ENCODE data around the gene TRIM41. TPM values are rescaled to one million over a fixed set of nuclear protein-coding genes. Genes with fewer than 3 reads are reported as not detected.
"Not testable (repeated sequence)": the region's sequence is repeated elsewhere in the genome, so short reads cannot be mapped to it uniquely, and the experiment has no call there.

The TRIM41 gene
- total and polyA plus RNA-seq, 4 donors, result 10.7 to 39.7 (median 30.8) TPM

- peak in 1 of 6 donors; percentile 18 for DNase-seq (ENCODE audit: low read depth in 4 of 6, low spot score in 6 of 6)
- WGBS (ENCODE audit: insufficient coverage), result 4% methylated on average over 26 of the region's 26 CpGs
- H3K4me1 ChIP-seq (ENCODE audit: control insufficient read depth, insufficient read depth, low read length), result peaks cover 34% of the 10 kb centered on the region
Measured at GRCh38 chr5:181259974-181260719, 37.1 kb downstream of the TRIM41 start.

DNA sequence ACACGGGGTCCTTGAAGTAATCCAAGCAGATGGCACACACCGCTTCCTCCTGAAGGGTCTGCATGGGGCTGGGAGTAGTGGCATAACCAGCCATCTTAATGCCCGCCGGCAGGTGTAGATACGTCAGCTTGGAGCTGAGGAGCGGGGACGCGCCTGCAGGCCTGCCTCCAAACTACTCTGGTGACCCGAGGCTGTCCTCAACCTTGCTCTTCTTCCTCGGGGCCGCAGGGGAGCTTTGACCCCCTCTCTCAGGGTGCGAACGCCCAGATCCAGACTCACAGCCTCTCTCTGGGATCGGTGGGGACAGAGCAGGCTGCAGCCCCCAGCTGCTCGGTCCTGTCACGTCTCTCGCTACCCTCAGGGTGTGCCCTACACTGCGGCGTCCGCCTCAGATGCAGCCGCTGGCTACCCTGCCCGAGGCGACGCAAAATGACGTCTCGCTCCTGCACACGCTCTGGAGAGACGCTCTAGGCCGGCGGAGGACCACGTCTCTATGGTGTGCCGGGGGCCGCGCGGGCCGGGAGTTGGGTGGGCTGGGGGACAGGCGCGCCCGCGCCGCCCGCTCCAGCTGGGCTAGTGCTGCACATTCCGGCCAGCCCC, 37.7 kb downstream of the TRIM41 start, which contains the start of gene TRIM52:
TSS of gene TRIM52 (minus strand) at position 424 of the 600 bp plus-strand sequence. CDS start at position 94, 330 bp downstream.
- Histone ChIP-seq H3K4me1 (ENCODE audit: control insufficient read depth, insufficient read depth, low read length) (peaks cover 37% of the 10 kb centered on the region), H3K36me3 (ENCODE audit: control insufficient read depth, insufficient read depth, low read length) (peaks cover 28% of the 10 kb centered on the region), H3K27me3 (ENCODE audit: control insufficient read depth, insufficient read depth, low read length) (no peaks in the 10 kb centered on the region), H3K27ac (ENCODE audit: low read depth, low read length) (peak within 1 kb of the TSS; percentile 97), H3K4me3 (ENCODE audit: low read depth, low read length) (peak within 1 kb of the TSS; percentile 95), H3K9me3 (ENCODE audit: control insufficient read depth, insufficient read depth, low read length) (no peaks in the 10 kb centered on the region)
- peak; percentile 82 to 98 (median 90) for DNase-seq (ENCODE audit: low read depth in 4 of 6, low spot score in 6 of 6)
- WGBS (ENCODE audit: insufficient coverage), result under 1% methylated on average over 43 of the region's 43 CpGs

More at GRCh38 chr5:181259974-181260719, 37.1 kb downstream of the TRIM41 start:
- peak overlapping the region; percentile 97 for H3K27ac ChIP-seq (ENCODE audit: low read depth, low read length)
- H3K4me3 ChIP-seq (ENCODE audit: low read depth, low read length), result peak overlapping the region; percentile 95
- H3K36me3 ChIP-seq (ENCODE audit: control insufficient read depth, insufficient read depth, low read length), result peaks cover 22% of the 10 kb centered on the region
- no peaks in the 10 kb centered on the region for H3K27me3 ChIP-seq (ENCODE audit: control insufficient read depth, insufficient read depth, low read length)
- H3K9me3 ChIP-seq (ENCODE audit: control insufficient read depth, insufficient read depth, low read length), result no peaks in the 10 kb centered on the region

- WGBS (ENCODE audit: insufficient coverage), result under 1% methylated on average over 58 of the region's 59 CpGs
- no peaks in the 10 kb centered on the region for H3K27me3 ChIP-seq (ENCODE audit: control insufficient read depth, insufficient read depth, low read length)
- peak overlapping the region; percentile 95 for H3K4me3 ChIP-seq (ENCODE audit: low read depth, low read length)
- peaks cover 34% of the 10 kb centered on the region for H3K4me1 ChIP-seq (ENCODE audit: control insufficient read depth, insufficient read depth, low read length)
- peak overlapping the region; percentile 97 for H3K27ac ChIP-seq (ENCODE audit: low read depth, low read length)
- DNase-seq (ENCODE audit: low read depth in 4 of 6, low spot score in 6 of 6), result peak; percentile 24 to 88 (median 54)
- peaks cover 30% of the 10 kb centered on the region for H3K36me3 ChIP-seq (ENCODE audit: control insufficient read depth, insufficient read depth, low read length)
- H3K9me3 ChIP-seq (ENCODE audit: control insufficient read depth, insufficient read depth, low read length), result no peaks in the 10 kb centered on the region
Measured at GRCh38 chr5:181261320-181262049, 38.4 kb downstream of the TRIM41 start.

GRCh38 chr5:181263633-181264032, 40.6 kb downstream of the TRIM41 start:
- Histone ChIP-seq H3K36me3 (ENCODE audit: control insufficient read depth, insufficient read depth, low read length) (peaks cover 28% of the 10 kb centered on the region), H3K27me3 (ENCODE audit: control insufficient read depth, insufficient read depth, low read length) (no peaks in the 10 kb centered on the region), H3K27ac (ENCODE audit: low read depth, low read length) (no peak overlapping the region), H3K4me1 (ENCODE audit: control insufficient read depth, insufficient read depth, low read length) (peaks cover 25% of the 10 kb centered on the region), H3K4me3 (ENCODE audit: low read depth, low read length) (no peak overlapping the region), H3K9me3 (ENCODE audit: control insufficient read depth, insufficient read depth, low read length) (no peaks in the 10 kb centered on the region)
- WGBS (ENCODE audit: insufficient coverage), result 84% methylated on average over 5 of the region's 5 CpGs
- no peak for DNase-seq (ENCODE audit: low read depth in 4 of 6, low spot score in 6 of 6)

DNA sequence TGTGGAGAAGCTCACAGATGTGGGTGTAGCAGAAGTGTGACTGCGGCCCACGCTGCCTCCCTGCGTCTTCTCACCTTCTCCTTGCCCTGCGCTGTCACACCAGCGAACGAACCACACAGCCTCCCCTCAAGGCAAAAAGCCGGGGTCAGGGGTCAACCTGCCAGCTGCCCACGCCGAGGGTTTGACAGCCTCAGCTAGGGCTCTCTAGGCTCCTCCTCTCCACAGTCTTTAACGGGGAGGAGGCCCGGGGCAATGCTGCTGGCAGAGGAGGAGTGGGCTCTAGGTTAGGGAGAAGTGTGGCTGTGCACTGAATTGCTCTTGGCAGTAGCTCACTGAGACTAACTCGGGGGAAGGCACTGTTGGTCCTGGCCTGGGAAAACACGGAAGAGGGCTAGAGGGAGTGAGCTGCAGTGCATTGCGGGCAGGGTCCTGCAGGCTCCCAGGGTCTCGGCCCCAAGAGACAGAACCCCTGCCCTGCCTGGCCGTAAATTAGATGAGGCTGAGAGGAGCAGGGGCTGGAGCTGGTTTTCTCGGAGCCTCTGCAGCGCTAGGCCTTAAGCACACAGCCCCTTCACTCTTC, 42.1 kb downstream of the TRIM41 start:
- H3K4me1 ChIP-seq (ENCODE audit: control insufficient read depth, insufficient read depth, low read length), result peaks cover 15% of the 10 kb centered on the region
- H3K4me3 ChIP-seq (ENCODE audit: low read depth, low read length), result no peak overlapping the region
- H3K9me3 ChIP-seq (ENCODE audit: control insufficient read depth, insufficient read depth, low read length), result no peaks in the 10 kb centered on the region
- WGBS (ENCODE audit: insufficient coverage), result 53% methylated on average over 14 of the region's 18 CpGs
- peaks cover 28% of the 10 kb centered on the region for H3K36me3 ChIP-seq (ENCODE audit: control insufficient read depth, insufficient read depth, low read length)
- DNase-seq (ENCODE audit: low read depth in 4 of 6, low spot score in 6 of 6), result no peak
- H3K27ac ChIP-seq (ENCODE audit: low read depth, low read length), result no peak overlapping the region
- H3K27me3 ChIP-seq (ENCODE audit: control insufficient read depth, insufficient read depth, low read length), result no peaks in the 10 kb centered on the region

DNA sequence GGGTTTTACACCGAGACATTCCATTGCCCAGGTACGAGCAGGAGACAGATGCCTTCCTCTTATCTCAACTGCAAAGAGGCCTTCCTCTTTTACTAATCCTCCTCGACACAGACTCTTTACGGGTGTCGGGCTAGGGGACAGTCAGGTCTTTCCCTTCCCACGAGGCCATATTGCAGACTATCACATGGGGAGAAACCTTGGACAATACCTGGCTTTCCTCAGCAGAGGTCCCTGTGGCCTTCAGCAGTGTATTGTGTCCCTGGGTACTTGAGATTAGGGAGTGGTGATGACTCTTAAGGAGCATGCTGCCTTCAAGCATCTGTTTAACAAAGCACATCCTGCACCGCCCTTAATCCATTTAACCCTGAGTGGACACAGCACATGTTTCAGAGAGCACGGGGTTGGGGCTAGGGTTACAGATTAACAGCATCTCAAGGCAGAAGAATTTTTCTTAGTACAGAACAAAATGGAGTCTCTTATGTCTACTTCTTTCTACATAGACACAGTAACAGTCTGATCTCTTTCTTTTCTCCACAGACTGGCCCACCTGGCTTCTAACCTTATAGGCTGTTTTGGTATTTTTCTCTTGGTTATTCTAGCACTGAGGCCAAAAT, 44.3 kb downstream of the TRIM41 start:
- H3K4me1 ChIP-seq (ENCODE audit: control insufficient read depth, insufficient read depth, low read length); H3K27ac ChIP-seq (ENCODE audit: low read depth, low read length); H3K27me3 ChIP-seq (ENCODE audit: control insufficient read depth, insufficient read depth, low read length); DNase-seq (ENCODE audit: low read depth in 4 of 6, low spot score in 6 of 6); H3K9me3 ChIP-seq (ENCODE audit: control insufficient read depth, insufficient read depth, low read length); H3K4me3 ChIP-seq (ENCODE audit: low read depth, low read length): not testable (repeated sequence)
- H3K36me3 ChIP-seq (ENCODE audit: control insufficient read depth, insufficient read depth, low read length), result peaks cover 33% of the 10 kb centered on the region
- 100% methylated on average over 1 of the region's 8 CpGs for WGBS (ENCODE audit: insufficient coverage)

DNA sequence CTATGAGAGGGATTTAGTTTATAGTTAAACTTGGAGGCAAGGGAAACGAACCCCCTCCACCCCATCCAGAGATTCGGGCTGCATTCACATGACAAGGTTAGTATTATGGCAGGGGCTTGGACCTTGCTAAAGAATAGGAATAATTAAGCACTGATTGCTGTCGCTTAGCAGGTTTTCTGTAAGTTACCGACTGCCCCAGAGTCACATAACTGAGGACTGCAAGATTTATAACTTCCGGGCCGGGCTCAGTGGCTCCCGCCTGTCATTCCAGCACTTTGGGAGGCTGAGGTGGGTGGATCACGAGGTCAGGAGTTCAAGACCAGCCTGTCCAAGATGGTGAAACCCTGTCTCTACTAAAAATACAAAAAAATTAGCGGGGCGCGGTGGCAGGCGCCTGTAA, 44.8 kb downstream of the TRIM41 start:
- not testable (repeated sequence) for H3K9me3 ChIP-seq (ENCODE audit: control insufficient read depth, insufficient read depth, low read length); H3K27me3 ChIP-seq (ENCODE audit: control insufficient read depth, insufficient read depth, low read length); H3K4me1 ChIP-seq (ENCODE audit: control insufficient read depth, insufficient read depth, low read length); H3K27ac ChIP-seq (ENCODE audit: low read depth, low read length); DNase-seq (ENCODE audit: low read depth in 4 of 6, low spot score in 6 of 6); H3K4me3 ChIP-seq (ENCODE audit: low read depth, low read length)
- H3K36me3 ChIP-seq (ENCODE audit: control insufficient read depth, insufficient read depth, low read length), result peaks cover 34% of the 10 kb centered on the region
- WGBS (ENCODE audit: insufficient coverage), result 72% methylated on average over 8 of the region's 12 CpGs

- H3K4me3 ChIP-seq (ENCODE audit: low read depth, low read length), result no peak overlapping the region
- H3K36me3 ChIP-seq (ENCODE audit: control insufficient read depth, insufficient read depth, low read length), result peaks cover 11% of the 10 kb centered on the region
- DNase-seq (ENCODE audit: low read depth in 4 of 6, low spot score in 6 of 6), result no peak
- no CpG with 5 or more reads among the region's 3 CpGs for WGBS (ENCODE audit: insufficient coverage)
- no peaks in the 10 kb centered on the region for H3K9me3 ChIP-seq (ENCODE audit: control insufficient read depth, insufficient read depth, low read length)
- H3K27me3 ChIP-seq (ENCODE audit: control insufficient read depth, insufficient read depth, low read length), result no peaks in the 10 kb centered on the region
- H3K4me1 ChIP-seq (ENCODE audit: control insufficient read depth, insufficient read depth, low read length), result no peaks in the 10 kb centered on the region
- H3K27ac ChIP-seq (ENCODE audit: low read depth, low read length), result no peak overlapping the region
Measured at GRCh38 chr5:181271081-181271480, 48.0 kb downstream of the TRIM41 start.

GRCh38 chr5:181273433-181273744, 50.3 kb downstream of the TRIM41 start:
- DNase-seq (ENCODE audit: low read depth in 4 of 6, low spot score in 6 of 6), result not testable (repeated sequence)
- whole genome bisulfite sequencing (ENCODE audit: insufficient coverage), result 18% methylated on average over 20 of the region's 28 CpGs

More at GRCh38 chr5:181273433-181273744, 50.3 kb downstream of the TRIM41 start:
- not testable (repeated sequence) for H3K27me3 ChIP-seq (ENCODE audit: control insufficient read depth, insufficient read depth, low read length); H3K9me3 ChIP-seq (ENCODE audit: control insufficient read depth, insufficient read depth, low read length); H3K27ac ChIP-seq (ENCODE audit: low read depth, low read length); H3K4me1 ChIP-seq (ENCODE audit: control insufficient read depth, insufficient read depth, low read length); H3K4me3 ChIP-seq (ENCODE audit: low read depth, low read length)
- peaks cover 11% of the 10 kb centered on the region for H3K36me3 ChIP-seq (ENCODE audit: control insufficient read depth, insufficient read depth, low read length)
